Loucy (cell line): ENCODE results near the gene INPP4B.

Experiments used
- H2AFZ ChIP-seq: fragments of 200-600 bp; sonication (generic); 2 replicates; pipeline ENCODE4 v1.6.0; 2016; ENCODE audit warnings: antibody characterized with exemption, mild to moderate bottlenecking, low read length, moderate library complexity
- H3F3A ChIP-seq: fragments of 200-600 bp; 2 replicates; pipeline ENCODE4 v1.6.0; 2016; ENCODE audit warnings: antibody characterized with exemption, low read depth, mild to moderate bottlenecking
- H3K27me3 ChIP-seq: fragments of 200-600 bp; sonication (generic); 2 replicates; pipeline ENCODE4 v1.6.1; 2014; ENCODE audit warnings: low read length, mild to moderate bottlenecking; ENCODE audit not compliant: insufficient read depth, poor library complexity, severe bottlenecking
- H3K36me3 ChIP-seq: fragments of 200-600 bp; sonication (generic); 2 replicates; pipeline ENCODE4 v1.6.1; 2016; ENCODE audit warnings: low read length; ENCODE audit not compliant: insufficient read depth
- H3K4me1 ChIP-seq: fragments of 200-600 bp; sonication (generic); 2 replicates; pipeline ENCODE4 v1.5.1; 2014; ENCODE audit warnings: low read length, mild to moderate bottlenecking; ENCODE audit not compliant: insufficient read depth, poor library complexity, severe bottlenecking
- H3K4me2 ChIP-seq: fragments of 200-600 bp; sonication (generic); 2 replicates; pipeline ENCODE4 v1.6.0; 2014; ENCODE audit warnings: antibody characterized with exemption, low read length, low read depth, mild to moderate bottlenecking; ENCODE audit not compliant: poor library complexity, severe bottlenecking
- H3K4me3 ChIP-seq: fragments of 200-600 bp; sonication (generic); 2 replicates; pipeline ENCODE4 v1.5.1; 2014; ENCODE audit warnings: low read length, mild to moderate bottlenecking, mixed read lengths; ENCODE audit not compliant: poor library complexity, severe bottlenecking
- H3K79me2 ChIP-seq: fragments of 200-600 bp; sonication (generic); 2 replicates; pipeline ENCODE4 v1.6.1; 2014; ENCODE audit warnings: low read length; ENCODE audit not compliant: insufficient read depth
- H3K9ac ChIP-seq: fragments of 200-600 bp; sonication (generic); 2 replicates; pipeline ENCODE4 v1.6.0; 2014; ENCODE audit warnings: mild to moderate bottlenecking, low read depth, low read length, moderate library complexity; ENCODE audit not compliant: poor library complexity, severe bottlenecking
- H3K9me2 ChIP-seq: fragments of 200-600 bp; sonication (generic); replicated peaks from 2 replicates; pipeline ENCODE4 v1.6.1; 2016; ENCODE audit warnings: low read depth, low read length, mixed read lengths
- H3K9me3 ChIP-seq: fragments of 200-600 bp; sonication (generic); 2 replicates; pipeline ENCODE4 v1.6.1; 2014; ENCODE audit warnings: mild to moderate bottlenecking, antibody characterized with exemption, low read length, low read depth; ENCODE audit not compliant: insufficient read depth
- H4K20me1 ChIP-seq: fragments of 200-600 bp; sonication (generic); 2 replicates; pipeline ENCODE4 v1.6.0; 2014; ENCODE audit warnings: antibody characterized with exemption, low read length, mild to moderate bottlenecking; ENCODE audit not compliant: insufficient read depth, poor library complexity, severe bottlenecking
- EZH2phosphoT487 ChIP-seq: fragments of 200-600 bp; IDR thresholded peaks from 2 replicates; pipeline ENCODE4 v1.6.1; 2018; ENCODE audit warnings: antibody characterized with exemption, mild to moderate bottlenecking, moderate library complexity, borderline replicate concordance
- TF ChIP-seq, protein P1 (sequence below): fragments of 200-600 bp; sonication (generic); conservative IDR thresholded peaks from 2 replicates; pipeline ENCODE4 v1.5.1; 2014; ENCODE audit warnings: mild to moderate bottlenecking, antibody characterized with exemption, low read length

Gene INPP4B

DNA sequence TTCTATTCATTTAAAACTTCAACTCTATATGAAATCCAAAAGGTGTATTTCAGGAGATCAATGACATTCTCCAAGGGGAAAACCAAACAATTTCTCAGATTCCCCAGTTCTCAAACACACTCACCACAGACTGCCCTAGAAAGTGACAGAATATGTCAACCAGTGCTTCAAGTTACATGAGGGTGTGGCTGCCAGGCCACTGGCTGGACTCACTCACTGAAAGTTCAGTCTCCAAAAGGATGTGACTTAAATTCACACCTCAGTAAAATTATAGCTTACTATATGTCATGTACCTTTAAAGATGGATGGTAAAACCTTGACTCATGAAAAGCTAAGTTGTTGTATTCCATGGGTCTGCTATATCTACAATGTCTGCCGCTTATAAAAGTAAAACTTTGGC is 7.3 kb downstream of the INPP4B start:
- H3K4me3 ChIP-seq, result no peak overlapping the region
- H3K79me2 ChIP-seq, result no peaks in the 10 kb centered on the region
- H3K9me3 ChIP-seq, result no peaks in the 10 kb centered on the region
- H2AFZ ChIP-seq, result no peak overlapping the region
- no peaks in the 10 kb centered on the region for H3K9me2 ChIP-seq
- no peaks in the 10 kb centered on the region for H3K27me3 ChIP-seq
- no peak overlapping the region for H3K4me2 ChIP-seq
- H3K36me3 ChIP-seq, result no peaks in the 10 kb centered on the region
- TF ChIP-seq, protein P1, sequence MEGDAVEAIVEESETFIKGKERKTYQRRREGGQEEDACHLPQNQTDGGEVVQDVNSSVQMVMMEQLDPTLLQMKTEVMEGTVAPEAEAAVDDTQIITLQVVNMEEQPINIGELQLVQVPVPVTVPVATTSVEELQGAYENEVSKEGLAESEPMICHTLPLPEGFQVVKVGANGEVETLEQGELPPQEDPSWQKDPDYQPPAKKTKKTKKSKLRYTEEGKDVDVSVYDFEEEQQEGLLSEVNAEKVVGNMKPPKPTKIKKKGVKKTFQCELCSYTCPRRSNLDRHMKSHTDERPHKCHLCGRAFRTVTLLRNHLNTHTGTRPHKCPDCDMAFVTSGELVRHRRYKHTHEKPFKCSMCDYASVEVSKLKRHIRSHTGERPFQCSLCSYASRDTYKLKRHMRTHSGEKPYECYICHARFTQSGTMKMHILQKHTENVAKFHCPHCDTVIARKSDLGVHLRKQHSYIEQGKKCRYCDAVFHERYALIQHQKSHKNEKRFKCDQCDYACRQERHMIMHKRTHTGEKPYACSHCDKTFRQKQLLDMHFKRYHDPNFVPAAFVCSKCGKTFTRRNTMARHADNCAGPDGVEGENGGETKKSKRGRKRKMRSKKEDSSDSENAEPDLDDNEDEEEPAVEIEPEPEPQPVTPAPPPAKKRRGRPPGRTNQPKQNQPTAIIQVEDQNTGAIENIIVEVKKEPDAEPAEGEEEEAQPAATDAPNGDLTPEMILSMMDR, result no peak
- no peak for TF ChIP-seq EZH2phosphoT487
- no peaks in the 10 kb centered on the region for H4K20me1 ChIP-seq
- H3F3A ChIP-seq, result no peaks in the 10 kb centered on the region
- H3K4me1 ChIP-seq, result peaks cover 10% of the 10 kb centered on the region
- H3K9ac ChIP-seq, result no peak overlapping the region

- H2AFZ ChIP-seq, result no peak overlapping the region
- H3K9ac ChIP-seq, result no peak overlapping the region
- no peaks in the 10 kb centered on the region for H3F3A ChIP-seq
- H3K4me2 ChIP-seq, result no peak overlapping the region
- H3K4me1 ChIP-seq, result peaks cover 20% of the 10 kb centered on the region
- no peaks in the 10 kb centered on the region for H4K20me1 ChIP-seq
- no peak overlapping the region for H3K4me3 ChIP-seq
- no peaks in the 10 kb centered on the region for H3K79me2 ChIP-seq
- no peak for TF ChIP-seq EZH2phosphoT487
- TF ChIP-seq, protein P1, result no peak
- H3K9me2 ChIP-seq, result no peaks in the 10 kb centered on the region
- no peaks in the 10 kb centered on the region for H3K9me3 ChIP-seq
- H3K36me3 ChIP-seq, result no peaks in the 10 kb centered on the region
- H3K27me3 ChIP-seq, result no peaks in the 10 kb centered on the region
Measured at GRCh38 chr4:142832022-142832421, 14.1 kb downstream of the INPP4B start.

DNA sequence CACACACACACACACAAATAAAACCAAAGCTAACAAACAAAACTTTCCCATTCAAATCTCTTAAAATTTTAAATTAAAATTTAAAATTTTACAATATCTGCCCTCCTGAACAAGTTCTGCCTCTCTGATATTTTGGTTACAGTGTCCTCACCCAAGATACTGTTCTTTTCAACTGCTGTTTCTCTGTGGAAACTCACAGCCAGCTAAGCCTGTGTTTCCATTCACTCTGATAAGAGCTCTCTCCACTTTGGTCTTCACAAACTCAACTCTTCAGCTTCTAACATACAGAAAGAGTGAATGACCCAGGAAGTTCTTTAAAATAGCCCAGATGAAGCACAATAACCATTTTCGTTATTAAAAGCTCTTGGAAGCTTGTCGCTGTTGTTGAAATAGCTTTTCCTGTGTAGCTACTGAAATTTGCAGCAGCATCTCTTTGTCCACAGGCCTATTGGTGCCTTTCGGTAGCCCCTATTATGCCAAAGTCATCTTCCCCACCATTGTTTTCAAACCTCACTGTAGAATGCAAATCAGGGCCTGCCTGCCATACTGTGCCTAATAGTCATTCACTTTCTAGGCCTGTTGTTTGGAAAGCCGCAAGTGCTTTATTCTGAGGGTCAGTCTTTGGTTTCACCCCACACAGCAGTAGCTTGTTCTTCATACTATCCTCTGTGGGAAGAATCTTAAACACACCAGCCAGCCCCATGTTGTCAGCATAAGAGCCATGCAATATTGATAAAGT is 19.4 kb downstream of the INPP4B start:
- Histone ChIP-seq H3K79me2 (no peaks in the 10 kb centered on the region), H3K4me2 (no peak overlapping the region), H4K20me1 (no peaks in the 10 kb centered on the region), H2AFZ (no peak overlapping the region), H3F3A (no peaks in the 10 kb centered on the region), H3K9me2 (no peaks in the 10 kb centered on the region), H3K9me3 (no peaks in the 10 kb centered on the region), H3K27me3 (no peaks in the 10 kb centered on the region), H3K9ac (no peak overlapping the region), H3K4me3 (no peak overlapping the region), H3K4me1 (peaks cover 5% of the 10 kb centered on the region), H3K36me3 (no peaks in the 10 kb centered on the region)
- TF ChIP-seq, protein P1, result no peak
- TF ChIP-seq EZH2phosphoT487, result no peak
